Measurements from ENCODE around the gene CBR1.

DNA sequence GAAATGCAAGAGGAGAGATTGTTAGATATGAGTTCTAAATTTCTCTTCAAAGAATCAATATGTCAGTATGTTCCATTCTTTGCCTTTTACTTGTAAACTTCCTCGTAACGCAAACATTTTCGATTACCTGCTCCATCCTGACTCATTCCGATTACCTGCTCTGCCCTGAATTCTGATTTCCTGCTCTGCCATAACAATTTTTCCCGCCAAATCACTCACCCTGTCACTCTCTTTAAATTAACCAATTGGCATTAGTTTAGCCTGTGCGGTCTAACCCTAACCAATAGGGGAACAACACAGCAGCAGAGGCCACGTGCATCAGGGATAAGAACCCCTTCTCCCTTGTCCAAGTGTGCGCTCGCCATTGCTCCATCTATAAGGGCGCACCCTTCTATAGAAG lies 40.0 kb downstream of the CBR1 start:
- TF ChIP-seq, protein P1, sequence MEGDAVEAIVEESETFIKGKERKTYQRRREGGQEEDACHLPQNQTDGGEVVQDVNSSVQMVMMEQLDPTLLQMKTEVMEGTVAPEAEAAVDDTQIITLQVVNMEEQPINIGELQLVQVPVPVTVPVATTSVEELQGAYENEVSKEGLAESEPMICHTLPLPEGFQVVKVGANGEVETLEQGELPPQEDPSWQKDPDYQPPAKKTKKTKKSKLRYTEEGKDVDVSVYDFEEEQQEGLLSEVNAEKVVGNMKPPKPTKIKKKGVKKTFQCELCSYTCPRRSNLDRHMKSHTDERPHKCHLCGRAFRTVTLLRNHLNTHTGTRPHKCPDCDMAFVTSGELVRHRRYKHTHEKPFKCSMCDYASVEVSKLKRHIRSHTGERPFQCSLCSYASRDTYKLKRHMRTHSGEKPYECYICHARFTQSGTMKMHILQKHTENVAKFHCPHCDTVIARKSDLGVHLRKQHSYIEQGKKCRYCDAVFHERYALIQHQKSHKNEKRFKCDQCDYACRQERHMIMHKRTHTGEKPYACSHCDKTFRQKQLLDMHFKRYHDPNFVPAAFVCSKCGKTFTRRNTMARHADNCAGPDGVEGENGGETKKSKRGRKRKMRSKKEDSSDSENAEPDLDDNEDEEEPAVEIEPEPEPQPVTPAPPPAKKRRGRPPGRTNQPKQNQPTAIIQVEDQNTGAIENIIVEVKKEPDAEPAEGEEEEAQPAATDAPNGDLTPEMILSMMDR (IDR thresholded peaks at IDR 0.05) = no peak
- TF ChIP-seq POLR2A (IDR thresholded peaks at IDR 0.05) = no peak

All from testis (tissue), 2 donors.